Skeletal muscle satellite cell (primary cell): Measurements from ENCODE around the gene ETFRF1.

Source experiments
- H3K27me3 ChIP-seq: 2 replicates; pipeline ENCODE4 v1.7.0; 2013; ENCODE audit warnings: low read length; ENCODE audit not compliant: control insufficient read depth, insufficient read depth
- H3K36me3 ChIP-seq: 2 replicates; pipeline ENCODE4 v1.7.0; 2013; ENCODE audit warnings: mild to moderate bottlenecking, control low read depth, low read length; ENCODE audit not compliant: insufficient read depth
- H3K4me1 ChIP-seq: 2 replicates; pipeline ENCODE4 v1.7.0; 2013; ENCODE audit warnings: low read length; ENCODE audit not compliant: control insufficient read depth, insufficient read depth
- H3K4me2 ChIP-seq: 2 replicates; pipeline ENCODE4 v1.7.0; 2013; ENCODE audit warnings: mild to moderate bottlenecking, low read length
- H3K4me3 ChIP-seq: 2 replicates; pipeline ENCODE4 v1.7.0; 2013; ENCODE audit warnings: low read length
- H3K9ac ChIP-seq: 2 replicates; pipeline ENCODE4 v1.7.0; 2013; ENCODE audit warnings: mild to moderate bottlenecking, low read depth, low read length, moderate library complexity
- H3K9me3 ChIP-seq: replicated peaks from 2 replicates; pipeline ENCODE4 v1.7.0; 2013; ENCODE audit warnings: mild to moderate bottlenecking, control low read depth, low read length

ETFRF1 gene

GRCh38 chr12:25187781-25188180 lies 7.3 kb upstream of the ETFRF1 start:
- Histone ChIP-seq H3K9me3 (no peaks in the 10 kb centered on the region), H3K4me1 (peaks cover 29% of the 10 kb centered on the region), H3K4me2 (no peak overlapping the region), H3K4me3 (no peak overlapping the region), H3K36me3 (no peaks in the 10 kb centered on the region), H3K9ac (no peak overlapping the region), H3K27me3 (no peaks in the 10 kb centered on the region)

- Histone ChIP-seq H3K4me2 (no peak overlapping the region), H3K4me3 (no peak overlapping the region), H3K4me1 (peaks cover 34% of the 10 kb centered on the region), H3K9me3 (no peaks in the 10 kb centered on the region), H3K27me3 (no peaks in the 10 kb centered on the region), H3K36me3 (no peaks in the 10 kb centered on the region), H3K9ac (no peak overlapping the region)
These were observed 5.4 kb upstream of the ETFRF1 start for GRCh38 chr12:25189656-25190055.

- Histone ChIP-seq H3K9me3 (no peaks in the 10 kb centered on the region), H3K4me3 (no peak overlapping the region), H3K36me3 (no peaks in the 10 kb centered on the region), H3K4me1 (peaks cover 37% of the 10 kb centered on the region), H3K4me2 (no peak overlapping the region), H3K27me3 (no peaks in the 10 kb centered on the region), H3K9ac (no peak overlapping the region)
These were observed 4.2 kb upstream of the ETFRF1 start for GRCh38 chr12:25190793-25191192.

- Histone ChIP-seq H3K36me3 (no peaks in the 10 kb centered on the region), H3K9ac (peak overlapping the region; percentile 94), H3K4me3 (peak overlapping the region; percentile 94), H3K4me2 (peak overlapping the region; percentile 98), H3K27me3 (no peaks in the 10 kb centered on the region), H3K4me1 (peaks cover 17% of the 10 kb centered on the region), H3K9me3 (no peaks in the 10 kb centered on the region)
These were observed 823 bp upstream of the ETFRF1 start for GRCh38 chr12:25194214-25194613.

- Histone ChIP-seq H3K4me3 (peak overlapping the region; percentile 94), H3K9ac (peak overlapping the region; percentile 94), H3K36me3 (no peaks in the 10 kb centered on the region), H3K4me1 (peaks cover 13% of the 10 kb centered on the region), H3K4me2 (peak overlapping the region; percentile 98), H3K9me3 (no peaks in the 10 kb centered on the region), H3K27me3 (no peaks in the 10 kb centered on the region)
These were observed 348 bp upstream of the ETFRF1 start for GRCh38 chr12:25194722-25195055.

GRCh38 chr12:25197608-25198007 lies 2.6 kb downstream of the ETFRF1 start:
- no peaks in the 10 kb centered on the region for H3K9me3 ChIP-seq
- H3K36me3 ChIP-seq = no peaks in the 10 kb centered on the region
- peaks cover 15% of the 10 kb centered on the region for H3K4me1 ChIP-seq
- no peaks in the 10 kb centered on the region for H3K27me3 ChIP-seq
- no peak overlapping the region for H3K4me2 ChIP-seq
- H3K4me3 ChIP-seq = no peak overlapping the region
- no peak overlapping the region for H3K9ac ChIP-seq

GRCh38 chr12:25200703-25201102 lies 5.7 kb downstream of the ETFRF1 start:
- no peak overlapping the region for H3K4me2 ChIP-seq
- H3K27me3 ChIP-seq = no peaks in the 10 kb centered on the region
- no peak overlapping the region for H3K4me3 ChIP-seq
- peaks cover 6% of the 10 kb centered on the region for H3K36me3 ChIP-seq
- no peaks in the 10 kb centered on the region for H3K9me3 ChIP-seq
- peaks cover 8% of the 10 kb centered on the region for H3K4me1 ChIP-seq
- no peak overlapping the region for H3K9ac ChIP-seq

- peaks cover 4% of the 10 kb centered on the region for H3K4me1 ChIP-seq
- no peaks in the 10 kb centered on the region for H3K9me3 ChIP-seq
- H3K4me2 ChIP-seq = no peak overlapping the region
- H3K9ac ChIP-seq = no peak overlapping the region
- H3K4me3 ChIP-seq = no peak overlapping the region
- no peaks in the 10 kb centered on the region for H3K27me3 ChIP-seq
- H3K36me3 ChIP-seq = peaks cover 13% of the 10 kb centered on the region
These were observed 7.1 kb downstream of the ETFRF1 start for GRCh38 chr12:25202137-25202536.

- Histone ChIP-seq H3K9ac (no peak overlapping the region), H3K4me3 (no peak overlapping the region), H3K9me3 (no peaks in the 10 kb centered on the region), H3K27me3 (no peaks in the 10 kb centered on the region), H3K4me2 (no peak overlapping the region), H3K36me3 (peaks cover 30% of the 10 kb centered on the region), H3K4me1 (no peaks in the 10 kb centered on the region)
These were observed 12.4 kb downstream of the ETFRF1 start for GRCh38 chr12:25207411-25207810.

GRCh38 chr12:25207846-25208245 lies 12.8 kb downstream of the ETFRF1 start:
- Histone ChIP-seq H3K36me3 (peaks cover 30% of the 10 kb centered on the region), H3K4me2 (no peak overlapping the region), H3K4me3 (no peak overlapping the region), H3K9me3 (no peaks in the 10 kb centered on the region), H3K4me1 (no peaks in the 10 kb centered on the region), H3K9ac (no peak overlapping the region), H3K27me3 (no peaks in the 10 kb centered on the region)

- no peaks in the 10 kb centered on the region for H3K9me3 ChIP-seq
- H3K36me3 ChIP-seq = peaks cover 24% of the 10 kb centered on the region
These were observed 13.5 kb downstream of the ETFRF1 start for GRCh38 chr12:25208554-25208953.

GRCh38 chr12:25213338-25213737 lies 18.3 kb downstream of the ETFRF1 start:
- no peak overlapping the region for H3K9ac ChIP-seq
- H3K27me3 ChIP-seq = no peaks in the 10 kb centered on the region
- H3K36me3 ChIP-seq = peaks cover 9% of the 10 kb centered on the region
- H3K4me2 ChIP-seq = no peak overlapping the region
- no peaks in the 10 kb centered on the region for H3K4me1 ChIP-seq
- H3K9me3 ChIP-seq = no peaks in the 10 kb centered on the region
- H3K4me3 ChIP-seq = no peak overlapping the region

More at GRCh38 chr12:25208554-25208953, 13.5 kb downstream of the ETFRF1 start:
- Histone ChIP-seq H3K9ac (no peak overlapping the region), H3K4me3 (no peak overlapping the region), H3K4me1 (no peaks in the 10 kb centered on the region), H3K27me3 (no peaks in the 10 kb centered on the region), H3K4me2 (no peak overlapping the region)
